DOHH2 (cell line): Measurements from ENCODE around the gene DNAJC15.

Experiments used
- H3F3A ChIP-seq: fragments of 200-600 bp; sonication (generic), shearing (Covaris generic); 2 replicates; pipeline ENCODE4 v1.6.0; 2016; ENCODE audit warnings: antibody characterized with exemption, mild to moderate bottlenecking; ENCODE audit not compliant: control insufficient read depth, insufficient read depth
- H3K27ac ChIP-seq: fragments of 200-600 bp; sonication (generic); 2 replicates; pipeline ENCODE4 v1.5.1; 2014; ENCODE audit warnings: low read depth, mild to moderate bottlenecking, low read length, moderate library complexity
- H3K27me3 ChIP-seq: fragments of 200-600 bp; sonication (generic); 2 replicates; pipeline ENCODE4 v1.6.1; 2014; ENCODE audit warnings: mild to moderate bottlenecking, low read length, mixed read lengths; ENCODE audit not compliant: control insufficient read depth
- H3K36me3 ChIP-seq: fragments of 200-600 bp; sonication (generic); 2 replicates; pipeline ENCODE4 v1.6.1; 2014; ENCODE audit warnings: mild to moderate bottlenecking, low read length, moderate library complexity, mixed read lengths; ENCODE audit not compliant: control insufficient read depth
- H3K4me1 ChIP-seq: fragments of 200-600 bp; sonication (generic); 2 replicates; pipeline ENCODE4 v1.6.1; 2014; ENCODE audit warnings: mild to moderate bottlenecking, low read length, mixed read lengths; ENCODE audit not compliant: control insufficient read depth
- H3K4me2 ChIP-seq: fragments of 200-600 bp; sonication (generic); 2 replicates; pipeline ENCODE4 v1.6.0; 2014; ENCODE audit warnings: mild to moderate bottlenecking, low read length, moderate library complexity
- H3K4me3 ChIP-seq: fragments of 200-600 bp; sonication (generic); 2 replicates; pipeline ENCODE4 v1.5.1; 2014; ENCODE audit warnings: mild to moderate bottlenecking, low read length, mixed read lengths
- H3K79me2 ChIP-seq: fragments of 200-600 bp; sonication (generic); 2 replicates; pipeline ENCODE4 v1.6.1; 2014; ENCODE audit warnings: mild to moderate bottlenecking, low read length, mixed read lengths; ENCODE audit not compliant: control insufficient read depth
- H3K9me2 ChIP-seq: fragments of 200-600 bp; sonication (generic); replicated peaks from 2 replicates; pipeline ENCODE4 v1.6.1; 2014; ENCODE audit warnings: mild to moderate bottlenecking, low read length, mixed read lengths; ENCODE audit not compliant: control insufficient read depth
- H3K9me3 ChIP-seq: fragments of 200-600 bp; sonication (generic); 2 replicates; pipeline ENCODE4 v1.6.1; 2014; ENCODE audit warnings: antibody characterized with exemption, low read length, mixed read lengths; ENCODE audit not compliant: control insufficient read depth, insufficient read depth
- H4K20me1 ChIP-seq: fragments of 200-600 bp; sonication (generic); 2 replicates; pipeline ENCODE4 v1.6.0; 2014; ENCODE audit warnings: low read depth, mild to moderate bottlenecking, antibody characterized with exemption, low read length, moderate library complexity; ENCODE audit not compliant: control insufficient read depth, insufficient read depth
- CTCF ChIP-seq: fragments of 200-600 bp; sonication (generic); IDR thresholded peaks from one replicate; pipeline ENCODE4 v1.5.1; 2014; ENCODE audit warnings: antibody characterized with exemption, mild to moderate bottlenecking, low read depth, low read length; ENCODE audit not compliant: poor library complexity, severe bottlenecking
- EZH2phosphoT487 ChIP-seq: fragments of 200-600 bp; sonication (generic); IDR thresholded peaks from 2 replicates; pipeline ENCODE4 v1.6.1; 2017; ENCODE audit warnings: borderline replicate concordance, mild to moderate bottlenecking, antibody characterized with exemption, low read length, moderate library complexity, mixed read lengths

Gene DNAJC15

GRCh38 chr13:43135516-43135915 lies 112.1 kb downstream of the DNAJC15 start:
- H3F3A ChIP-seq, result no peaks in the 10 kb centered on the region
- H3K9me3 ChIP-seq, result no peaks in the 10 kb centered on the region
- H3K27me3 ChIP-seq, result no peaks in the 10 kb centered on the region
- no peaks in the 10 kb centered on the region for H3K9me2 ChIP-seq
- H3K36me3 ChIP-seq, result no peaks in the 10 kb centered on the region
- no peak overlapping the region for H3K4me3 ChIP-seq
- TF ChIP-seq EZH2phosphoT487 (no peak), CTCF (no peak)
- H3K4me2 ChIP-seq, result no peak overlapping the region
- H3K4me1 ChIP-seq, result peaks cover 17% of the 10 kb centered on the region
- no peaks in the 10 kb centered on the region for H4K20me1 ChIP-seq
- H3K79me2 ChIP-seq, result no peaks in the 10 kb centered on the region
- H3K27ac ChIP-seq, result no peak overlapping the region

GRCh38 chr13:43136920-43137575 lies 113.7 kb downstream of the DNAJC15 start:
- Histone ChIP-seq H4K20me1 (no peaks in the 10 kb centered on the region), H3K27me3 (no peaks in the 10 kb centered on the region), H3K9me3 (no peaks in the 10 kb centered on the region), H3K27ac (no peak overlapping the region), H3F3A (no peaks in the 10 kb centered on the region), H3K4me1 (peaks cover 13% of the 10 kb centered on the region), H3K79me2 (no peaks in the 10 kb centered on the region), H3K36me3 (no peaks in the 10 kb centered on the region), H3K4me3 (no peak overlapping the region), H3K9me2 (no peaks in the 10 kb centered on the region), H3K4me2 (no peak overlapping the region)
- no peak for TF ChIP-seq EZH2phosphoT487
- TF ChIP-seq CTCF, result no peak

- H4K20me1 ChIP-seq, result no peaks in the 10 kb centered on the region
- H3K79me2 ChIP-seq, result no peaks in the 10 kb centered on the region
- no peaks in the 10 kb centered on the region for H3F3A ChIP-seq
- H3K4me1 ChIP-seq, result no peaks in the 10 kb centered on the region
- no peaks in the 10 kb centered on the region for H3K9me2 ChIP-seq
- TF ChIP-seq CTCF, result no peak
- no peak for TF ChIP-seq EZH2phosphoT487
- H3K27me3 ChIP-seq, result no peaks in the 10 kb centered on the region
- no peaks in the 10 kb centered on the region for H3K9me3 ChIP-seq
- no peak overlapping the region for H3K4me3 ChIP-seq
- no peaks in the 10 kb centered on the region for H3K36me3 ChIP-seq
- no peak overlapping the region for H3K4me2 ChIP-seq
- no peak overlapping the region for H3K27ac ChIP-seq
Observed at GRCh38 chr13:43139211-43139610, 115.8 kb downstream of the DNAJC15 start.
